PC-9 (cell line): ENCODE results near the gene DNAJC13.

ENCODE experiments used
- EZH2 ChIP-seq: fragments of 200-600 bp; sonication (generic); IDR thresholded peaks from 2 replicates; pipeline ENCODE4 v1.8.0; 2017; ENCODE audit warnings: antibody characterized with exemption, low read depth
- TF ChIP-seq, protein P1 (sequence below): fragments of 200-600 bp; sonication (generic); conservative IDR thresholded peaks from 2 replicates; pipeline ENCODE4 v1.6.1; 2017; ENCODE audit warnings: mixed run types, antibody characterized with exemption, mild to moderate bottlenecking, moderate library complexity

DNA sequence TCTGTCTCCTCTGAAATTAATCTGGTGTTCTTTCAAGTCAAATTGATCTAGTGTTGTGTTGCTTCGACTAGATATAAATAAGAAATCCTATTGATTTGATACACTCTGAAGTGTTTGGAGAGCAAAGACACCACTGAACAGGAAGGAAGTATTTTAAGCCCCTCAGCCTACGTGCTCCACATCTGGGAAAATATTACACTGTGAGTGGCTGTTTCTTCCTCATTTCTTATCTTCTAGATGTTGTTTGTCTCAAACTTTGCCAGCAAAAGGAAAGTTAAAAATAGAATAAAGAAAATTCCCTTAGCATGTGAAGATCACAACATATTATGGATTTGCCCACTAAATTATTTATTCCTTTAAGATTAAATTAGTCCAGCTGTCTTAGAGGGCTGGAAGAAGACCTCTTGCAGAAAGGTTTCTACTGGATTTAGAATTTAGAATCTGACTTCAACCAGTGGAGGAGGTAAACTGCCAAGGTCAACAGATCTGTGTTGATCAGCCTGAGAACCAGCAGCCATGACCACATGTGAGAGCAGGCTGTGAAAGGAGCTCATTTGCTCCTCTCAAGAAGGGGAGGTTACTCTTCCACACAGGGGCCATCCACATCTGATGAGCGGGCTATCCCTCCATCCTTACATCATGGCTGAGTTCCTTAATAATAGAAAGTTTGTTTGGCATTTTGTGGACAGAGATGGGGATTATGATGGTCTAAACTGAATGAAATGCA lies 133.4 kb downstream of the DNAJC13 start:
- TF ChIP-seq, protein P1, sequence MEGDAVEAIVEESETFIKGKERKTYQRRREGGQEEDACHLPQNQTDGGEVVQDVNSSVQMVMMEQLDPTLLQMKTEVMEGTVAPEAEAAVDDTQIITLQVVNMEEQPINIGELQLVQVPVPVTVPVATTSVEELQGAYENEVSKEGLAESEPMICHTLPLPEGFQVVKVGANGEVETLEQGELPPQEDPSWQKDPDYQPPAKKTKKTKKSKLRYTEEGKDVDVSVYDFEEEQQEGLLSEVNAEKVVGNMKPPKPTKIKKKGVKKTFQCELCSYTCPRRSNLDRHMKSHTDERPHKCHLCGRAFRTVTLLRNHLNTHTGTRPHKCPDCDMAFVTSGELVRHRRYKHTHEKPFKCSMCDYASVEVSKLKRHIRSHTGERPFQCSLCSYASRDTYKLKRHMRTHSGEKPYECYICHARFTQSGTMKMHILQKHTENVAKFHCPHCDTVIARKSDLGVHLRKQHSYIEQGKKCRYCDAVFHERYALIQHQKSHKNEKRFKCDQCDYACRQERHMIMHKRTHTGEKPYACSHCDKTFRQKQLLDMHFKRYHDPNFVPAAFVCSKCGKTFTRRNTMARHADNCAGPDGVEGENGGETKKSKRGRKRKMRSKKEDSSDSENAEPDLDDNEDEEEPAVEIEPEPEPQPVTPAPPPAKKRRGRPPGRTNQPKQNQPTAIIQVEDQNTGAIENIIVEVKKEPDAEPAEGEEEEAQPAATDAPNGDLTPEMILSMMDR, result no peak
- TF ChIP-seq EZH2, result no peak
